K562 (cell line): Measurements from ENCODE around the gene FCGR3B. TPM values are rescaled to one million over a fixed set of nuclear protein-coding genes. Genes with fewer than 3 reads are reported as not detected.
"Not testable (repeated sequence)": the region's sequence is repeated elsewhere in the genome, so short reads cannot be mapped to it uniquely, and the experiment has no call there.

Experiments used
- ATAC-seq: fragments of 200-7000 bp; cut with Tn5 transposase; 3 replicates; pipeline ENCODE4 v1.9.1; 2020; ENCODE audit warnings: moderate library complexity
- BruUV-seq: library from RNA; stranded (reverse); fragments of 400-500 nt; replicated peaks from 2 replicates; lab custom pipeline; 2021; lab: Mats Ljungman, UMichigan
- CTCF ChIA-PET: fragments of 300-600 bp; formaldehyde crosslinking; extraction: SDS; loops from one replicate; lab custom pipeline; 2021; ENCODE audit warnings: low intra/inter-chr PET ratio; lab: Yijun Ruan, JAX
- POLR2A ChIA-PET: fragments of 300-600, 350-650 bp; sonication (Branson Sonifier 250); formaldehyde crosslinking; extraction: SDS; loops from one replicate; lab custom pipeline; 2021; ENCODE audit warnings: antibody characterized with exemption, inconsistent platforms; lab: Yijun Ruan, JAX
- DNase-seq, 4 experiments: peaks; one replicate each; pipeline versions ENCODE4 v3.0.0 to v3.0.0-alpha.2; 2011 to 2018; ENCODE audit warnings: low spot score in 3 of 4, mixed read lengths in 3 of 4; ENCODE audit errors: extremely low read depth in 1 of 4
- FAIRE-seq: peaks from 2 replicates; lab custom pipeline; 2011; peaks lifted over from hg19 to GRCh38; lab: Jason Lieb, UNC
- H2AFZ ChIP-seq: 2 replicates; pipeline ENCODE4 v1.6.0; 2011; ENCODE audit warnings: low read depth, low read length, control low read depth, inconsistent platforms
- H3K27ac ChIP-seq: fragments of 200-600 bp; 3 replicates; pipeline ENCODE4 v1.8.0; 2011; ENCODE audit warnings: low read depth, mild to moderate bottlenecking, control low read depth, inconsistent platforms, low read length, moderate library complexity, mixed read lengths; ENCODE audit errors: extremely low read depth
- H3K27me3 ChIP-seq, 2 experiments: fragments of 300-600 bp in 1 of 2; 2 replicates in 1 of 2; 3 replicates in 1 of 2; pipeline versions ENCODE4 v1.6.0 to v1.8.0; 2011; ENCODE audit warnings: inconsistent platforms in 2 of 2, low read length in 2 of 2, mild to moderate bottlenecking in 1 of 2, mixed read lengths in 1 of 2, moderate library complexity in 1 of 2; ENCODE audit not compliant: control insufficient read depth in 2 of 2, insufficient read depth in 2 of 2
- H3K36me3 ChIP-seq: fragments of 300-600 bp; 3 replicates; pipeline ENCODE4 v1.8.0; 2011; ENCODE audit warnings: mild to moderate bottlenecking, low read length, inconsistent platforms; ENCODE audit not compliant: control insufficient read depth, insufficient read depth
- H3K4me1 ChIP-seq, 2 experiments: fragments of 200-600 bp in 1 of 2; replicated peaks in 1 of 2; 2 replicates in 1 of 2; 3 replicates in 1 of 2; pipeline versions ENCODE4 v1.5.1 to v1.8.0; 2011; ENCODE audit warnings: inconsistent platforms in 2 of 2, low read length in 2 of 2, mild to moderate bottlenecking in 1 of 2, mixed read lengths in 1 of 2, moderate library complexity in 1 of 2; ENCODE audit not compliant: control insufficient read depth in 2 of 2, insufficient read depth in 2 of 2
- H3K4me2 ChIP-seq: 2 replicates; pipeline ENCODE4 v1.6.1; 2011; ENCODE audit warnings: low read length, control low read depth, inconsistent platforms, mixed read lengths; ENCODE audit not compliant: insufficient read depth
- H3K4me3 ChIP-seq: fragments of 200-600 bp; sonication (generic), shearing (Covaris generic); 2 replicates; pipeline ENCODE4 v1.5.1; 2016; ENCODE audit warnings: control low read depth, inconsistent platforms
- H3K79me2 ChIP-seq: fragments of 200-600 bp; 3 replicates; pipeline ENCODE4 v1.8.0; 2011; ENCODE audit warnings: low read length, inconsistent platforms; ENCODE audit not compliant: control insufficient read depth, insufficient read depth
- H3K9ac ChIP-seq, 2 experiments: 2 replicates each; pipeline versions ENCODE4 v1.6.0 to v1.6.1; 2011; ENCODE audit warnings: low read depth in 2 of 2, low read length in 2 of 2, control low read depth in 1 of 2, inconsistent platforms in 1 of 2, mild to moderate bottlenecking in 1 of 2, mixed read lengths in 1 of 2; ENCODE audit not compliant: insufficient read depth in 1 of 2
- H3K9me1 ChIP-seq: one replicate; pipeline ENCODE4 v1.6.0; 2011; ENCODE audit warnings: inconsistent platforms, mild to moderate bottlenecking, low read length, moderate library complexity; ENCODE audit not compliant: control insufficient read depth, insufficient read depth
- H3K9me3 ChIP-seq: replicated peaks from 2 replicates; pipeline ENCODE4 v1.5.1; 2011; ENCODE audit warnings: low read depth, low read length, inconsistent platforms; ENCODE audit not compliant: control insufficient read depth, insufficient read depth
- H4K20me1 ChIP-seq: replicated peaks from 2 replicates; pipeline ENCODE4 v1.6.1; 2011; ENCODE audit warnings: low read length, inconsistent platforms, mixed read lengths; ENCODE audit not compliant: control insufficient read depth, insufficient read depth
- ESRRA ChIP-seq: fragments of 450-650 bp; IDR thresholded peaks from 2 replicates; pipeline ENCODE4 v1.6.1; 2014; ENCODE audit warnings: low read depth, mild to moderate bottlenecking, moderate library complexity, borderline replicate concordance
- HMGN3 ChIP-seq: IDR thresholded peaks from 2 replicates; pipeline ENCODE4 v1.6.1; 2011; ENCODE audit warnings: borderline replicate concordance, low read depth, mild to moderate bottlenecking, mixed read lengths, low read length; ENCODE audit not compliant: insufficient read length; ENCODE audit errors: extremely low read depth
- ZNF589 ChIP-seq: fragments of 200-800 bp; sonication (Bioruptor generic); IDR thresholded peaks from 2 replicates; pipeline ENCODE4 v1.6.1; 2016; ENCODE audit warnings: low read depth, missing genetic modification characterization, missing compliant biosample characterization
- WGBS: fragments of 100-300 bp; shearing (Covaris generic); methylation state at CpG from one replicate; pipeline ENCODE4 v1.1.6; 2016; ENCODE audit warnings: low coverage, mixed read lengths; ENCODE audit not compliant: insufficient coverage; ENCODE audit errors: missing lambda C conversion rate; 5-methylcytosine and 5-hydroxymethylcytosine counted together
- in situ Hi-C: fragments of 300-500 bp; cut with MboI; formaldehyde crosslinking; loops from 4 replicates; pipeline ENCODE4 v1.15.0; 2018; ENCODE audit warnings: inconsistent platforms, mixed read lengths
- intact Hi-C: fragments of 100-400 bp; cut with micrococcal nuclease; formaldehyde crosslinking; loops from 2 replicates; pipeline ENCODE4 v1.14.2; 2022
- polyA plus RNA-seq, 8 experiments: library from polyadenylated mRNA; depleted of rRNA in 4 of 8; stranded (reverse) in 5 of 8; unstranded in 3 of 8; fragments of >200 nt; fragmentation: Nextera tagmentation in 2 of 8; fragmentation: Illumina TruSeq in 1 of 8; extraction: Ambion mirVana in 2 of 8; extraction: Trizol in 1 of 8; gene quantifications; 2 replicates each; pipeline versions ENCODE4 v1.2.1 to v1.2.3, GENCODE V29; 2011 to 2014; ENCODE audit warnings: inconsistent platforms in 1 of 8, missing spikeins in 1 of 8
- total RNA-seq, 7 experiments: library from RNA; depleted of rRNA in 6 of 7; stranded (reverse); fragments of >200 nt in 6 of 7; fragmentation: Illumina TruSeq in 2 of 7; extraction: Trizol in 2 of 7; gene quantifications; 2 replicates each; pipeline versions ENCODE4 v1.2.1 to v1.2.3, GENCODE V29; 2011 to 2021; ENCODE audit warnings: low replicate concordance in 1 of 7

Gene FCGR3B
- total and polyA plus RNA-seq, 9 of the 15 experiments (the other 6 are each of a cell fraction or from before 2014, with no cell fraction given): 0.18 to 1.1 (median 0.40) TPM

- no peak for TF ChIP-seq HMGN3
Measured at GRCh38 chr1:161676958-161677689, 46.1 kb upstream of the FCGR3B start (continued).

GRCh38 chr1:161676441-161676840, 45.5 kb upstream of the FCGR3B start:
- H3K4me3 ChIP-seq: no peak overlapping the region
- no peaks in the 10 kb centered on the region for H3K27me3 ChIP-seq
- H3K79me2 ChIP-seq: no peaks in the 10 kb centered on the region
- H3K27ac ChIP-seq: no peak overlapping the region
- no peak for TF ChIP-seq ESRRA
- no peak for TF ChIP-seq ZNF589 (CRISPR knock-in tag)
- H3K9me1 ChIP-seq: no peaks in the 10 kb centered on the region
- no TSS peak for BruUV-seq
- DNase-seq (no peak), ATAC-seq (no peak), FAIRE-seq (no peak)
- H3K36me3 ChIP-seq: no peaks in the 10 kb centered on the region
- no peaks in the 10 kb centered on the region for H3K9me3 ChIP-seq
- in situ Hi-C loops: no loop called here
- H3K4me1 ChIP-seq: no peaks in the 10 kb centered on the region; a peak in 1 of 5 replicates
- intact Hi-C loops: no loop called here
- H4K20me1 ChIP-seq: no peaks in the 10 kb centered on the region
- H3K9ac ChIP-seq: no peak overlapping the region
- H2AFZ ChIP-seq: no peak overlapping the region
- H3K4me2 ChIP-seq: no peak overlapping the region
- WGBS: 84% methylated on average over 2 of the region's 2 CpGs
- CTCF ChIA-PET: no interaction called here
- POLR2A ChIA-PET: no interaction called here

GRCh38 chr1:161674908-161675307, 43.9 kb upstream of the FCGR3B start:
- H2AFZ ChIP-seq, ATAC-seq, H3K79me2 ChIP-seq, H3K4me2 ChIP-seq, H3K4me1 ChIP-seq, H3K27ac ChIP-seq, POLR2A ChIA-PET, H3K27me3 ChIP-seq, DNase-seq, H3K9me3 ChIP-seq, FAIRE-seq, H3K9me1 ChIP-seq, CTCF ChIA-PET, H4K20me1 ChIP-seq, H3K4me3 ChIP-seq, H3K36me3 ChIP-seq, H3K9ac ChIP-seq, BruUV-seq, intact Hi-C loops: not testable (repeated sequence)
- WGBS: 43% methylated on average over 2 of the region's 3 CpGs
- in situ Hi-C loops: loop anchor here (5.0 kb wide), 1 partner anchor 83 kb away; no protein-coding TSS in a partner anchor

GRCh38 chr1:161674447-161674846, 43.5 kb upstream of the FCGR3B start:
- DNase-seq, H4K20me1 ChIP-seq, H3K9me1 ChIP-seq, CTCF ChIA-PET, H3K27me3 ChIP-seq, H3K27ac ChIP-seq, H3K4me1 ChIP-seq, FAIRE-seq, H3K9me3 ChIP-seq, H3K9ac ChIP-seq, intact Hi-C loops, H3K4me3 ChIP-seq, H3K4me2 ChIP-seq, H3K79me2 ChIP-seq, H2AFZ ChIP-seq, ATAC-seq, BruUV-seq, H3K36me3 ChIP-seq, POLR2A ChIA-PET: not testable (repeated sequence)
- in situ Hi-C loops: loop anchor here (5.0 kb wide), 1 partner anchor 82 kb away; no protein-coding TSS in a partner anchor
- WGBS: no CpG with 5 or more reads among the region's 3 CpGs
